ENCODE measurements around the gene LIMCH1.
"Not testable (repeated sequence)": the region's sequence is repeated elsewhere in the genome, so short reads cannot be mapped to it uniquely, and the experiment has no call there.

LIMCH1 gene

GRCh38 chr4:41727861-41728572 is 190.1 kb downstream of the LIMCH1 start:
- Histone ChIP-seq H3K4me1 (ENCODE audit: low read depth, poor library complexity, severe bottlenecking) (no peaks in the 10 kb centered on the region), H3K27me3 (ENCODE audit: insufficient read depth, low read depth) (no peaks in the 10 kb centered on the region), H2AFZ (ENCODE audit: low read depth) (no peak overlapping the region), H4K20me1 (ENCODE audit: insufficient read depth) (no peaks in the 10 kb centered on the region), H3K79me2 (ENCODE audit: insufficient read depth, low read depth) (no peaks in the 10 kb centered on the region), H3K9ac (no peak overlapping the region), H3K4me2 (no peak overlapping the region), H3K4me3 (IDR thresholded peaks at IDR 0.05; ENCODE audit: insufficient read depth, low read depth, low read length) (no peak overlapping the region), H3K36me3 (ENCODE audit: insufficient read depth) (no peaks in the 10 kb centered on the region), H3K27ac (no peak overlapping the region)
- TF ChIP-seq CTCF (conservative IDR thresholded peaks at IDR 0.05; ENCODE audit: low read depth, low read length), result no peak

GRCh38 chr4:41728573-41728913 is 190.6 kb downstream of the LIMCH1 start:
- no peak overlapping the region for H3K4me2 ChIP-seq
- no peak for TF ChIP-seq CTCF (conservative IDR thresholded peaks at IDR 0.05; ENCODE audit: low read depth, low read length)
- H4K20me1 ChIP-seq (ENCODE audit: insufficient read depth), result no peaks in the 10 kb centered on the region
- no peaks in the 10 kb centered on the region for H3K36me3 ChIP-seq (ENCODE audit: insufficient read depth)
- H3K4me3 ChIP-seq (IDR thresholded peaks at IDR 0.05; ENCODE audit: insufficient read depth, low read depth, low read length), result no peak overlapping the region
- no peak overlapping the region for H3K9ac ChIP-seq
- no peaks in the 10 kb centered on the region for H3K79me2 ChIP-seq (ENCODE audit: insufficient read depth, low read depth)
- H3K4me1 ChIP-seq (ENCODE audit: low read depth, poor library complexity, severe bottlenecking), result no peaks in the 10 kb centered on the region
- no peak overlapping the region for H3K27ac ChIP-seq
- no peaks in the 10 kb centered on the region for H3K27me3 ChIP-seq (ENCODE audit: insufficient read depth, low read depth)
- H2AFZ ChIP-seq (ENCODE audit: low read depth), result no peak overlapping the region

- Histone ChIP-seq H3K27ac (no peak overlapping the region), H4K20me1 (ENCODE audit: insufficient read depth) (no peaks in the 10 kb centered on the region), H3K4me3 (IDR thresholded peaks at IDR 0.05; ENCODE audit: insufficient read depth, low read depth, low read length) (no peak overlapping the region), H3K27me3 (ENCODE audit: insufficient read depth, low read depth) (no peaks in the 10 kb centered on the region), H3K9ac (no peak overlapping the region), H3K4me1 (ENCODE audit: low read depth, poor library complexity, severe bottlenecking) (no peaks in the 10 kb centered on the region), H3K79me2 (ENCODE audit: insufficient read depth, low read depth) (no peaks in the 10 kb centered on the region), H3K4me2 (no peak overlapping the region), H2AFZ (ENCODE audit: low read depth) (no peak overlapping the region), H3K36me3 (ENCODE audit: insufficient read depth) (no peaks in the 10 kb centered on the region)
- TF ChIP-seq CTCF (conservative IDR thresholded peaks at IDR 0.05; ENCODE audit: low read depth, low read length), result no peak
Observed at GRCh38 chr4:41731569-41732126, 193.7 kb downstream of the LIMCH1 start.

- no peaks in the 10 kb centered on the region for H4K20me1 ChIP-seq (ENCODE audit: insufficient read depth)
- H3K36me3 ChIP-seq (ENCODE audit: insufficient read depth), result no peaks in the 10 kb centered on the region
- no peaks in the 10 kb centered on the region for H3K4me1 ChIP-seq (ENCODE audit: low read depth, poor library complexity, severe bottlenecking)
- TF ChIP-seq CTCF (conservative IDR thresholded peaks at IDR 0.05; ENCODE audit: low read depth, low read length), result no peak
- no peaks in the 10 kb centered on the region for H3K79me2 ChIP-seq (ENCODE audit: insufficient read depth, low read depth)
- H3K27me3 ChIP-seq (ENCODE audit: insufficient read depth, low read depth), result no peaks in the 10 kb centered on the region
- H3K27ac ChIP-seq, result no peak overlapping the region
- H2AFZ ChIP-seq (ENCODE audit: low read depth), result no peak overlapping the region
- no peak overlapping the region for H3K9ac ChIP-seq
- no peak overlapping the region for H3K4me2 ChIP-seq
- H3K4me3 ChIP-seq (IDR thresholded peaks at IDR 0.05; ENCODE audit: insufficient read depth, low read depth, low read length), result no peak overlapping the region
Observed at GRCh38 chr4:41734371-41734770, 196.4 kb downstream of the LIMCH1 start.

- H3K79me2 ChIP-seq (ENCODE audit: insufficient read depth, low read depth); H3K4me1 ChIP-seq (ENCODE audit: low read depth, poor library complexity, severe bottlenecking); H4K20me1 ChIP-seq (ENCODE audit: insufficient read depth); H3K36me3 ChIP-seq (ENCODE audit: insufficient read depth); H3K4me3 ChIP-seq (IDR thresholded peaks at IDR 0.05; ENCODE audit: insufficient read depth, low read depth, low read length); H3K9ac ChIP-seq; H2AFZ ChIP-seq (ENCODE audit: low read depth); H3K4me2 ChIP-seq; H3K27me3 ChIP-seq (ENCODE audit: insufficient read depth, low read depth); H3K27ac ChIP-seq: not testable (repeated sequence)
Observed at GRCh38 chr4:41737491-41737890, 199.5 kb downstream of the LIMCH1 start.
